OCI-LY1 (cell line): Measurements from ENCODE around the gene FIG4.

Experiments
- CTCF ChIP-seq: fragments of 200-600 bp; sonication (generic), shearing (Covaris generic); IDR thresholded peaks from 2 replicates; pipeline ENCODE4 v1.5.1; 2017; ENCODE audit warnings: mild to moderate bottlenecking, antibody characterized with exemption, low read length, moderate library complexity, mixed read lengths
- EZH2 ChIP-seq: fragments of 200-600 bp; sonication (generic), shearing (Covaris generic); IDR thresholded peaks from 2 replicates; pipeline ENCODE4 v1.8.0; 2017; ENCODE audit warnings: borderline replicate concordance, mixed run types, mild to moderate bottlenecking, antibody characterized with exemption, low read length, moderate library complexity, mixed read lengths

GRCh38 chr6:109672175-109672574 lies 18.9 kb upstream of the FIG4 start:
- TF ChIP-seq CTCF: no peak
- TF ChIP-seq EZH2: no peak
